ENCODE data around the gene TMEM53. TPM values are rescaled to one million over a fixed set of nuclear protein-coding genes. Genes with fewer than 3 reads are reported as not detected.

TMEM53 gene
- total RNA-seq: 10 to 100 TPM; 26.4 to 29.6 TPM

DNA sequence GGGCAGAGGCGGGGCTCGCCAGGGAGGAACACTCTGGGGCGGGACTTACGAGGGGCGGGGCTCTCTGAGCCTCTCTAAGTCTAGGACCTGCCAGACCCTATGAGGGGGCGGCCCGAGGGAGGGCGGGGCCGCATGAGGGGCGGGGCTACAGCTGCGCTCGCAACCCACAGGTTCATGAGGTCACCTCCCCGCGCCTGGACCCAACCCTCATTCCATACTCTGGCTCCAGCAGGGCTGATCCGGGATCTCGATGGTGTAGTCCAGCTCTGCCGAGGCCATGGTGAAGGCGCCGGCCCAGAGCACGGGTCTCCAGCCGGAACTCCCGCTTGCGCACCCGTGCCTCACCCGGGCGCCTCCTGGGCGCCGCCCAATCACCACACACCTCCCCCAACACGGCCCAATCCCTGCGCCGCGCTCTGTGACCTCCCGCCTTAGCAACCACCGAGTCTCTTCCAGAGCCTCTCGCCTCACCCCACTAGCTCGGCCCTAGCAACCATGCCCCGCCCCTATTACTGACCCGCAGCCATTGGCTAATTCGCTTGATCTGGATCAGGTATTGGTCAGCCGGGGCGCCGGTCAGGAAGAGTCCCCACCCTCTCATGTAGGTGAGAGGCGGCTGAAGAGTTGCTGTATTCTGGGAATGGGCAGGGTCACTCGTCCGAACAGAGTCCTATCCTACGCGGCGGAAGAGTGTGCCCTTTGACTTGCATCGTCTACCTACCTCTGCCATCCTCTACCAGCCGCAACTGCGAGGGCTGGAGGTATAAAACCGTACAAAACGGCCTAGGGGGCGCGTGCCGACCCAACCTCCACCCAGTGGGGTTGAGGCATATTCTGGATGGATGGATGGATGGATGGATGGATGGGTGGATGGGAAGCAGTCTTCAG, at the start of gene TMEM53, which contains the start of gene ARMH1:
Gene TMEM53 (minus strand): TSS at position 369 of the 888 bp plus-strand sequence. CDS start 90 bp downstream, at position 279.
Gene ARMH1 (plus strand): TSS at position 602 of the 888 bp plus-strand sequence. CDS start 14,984 bp downstream, outside the sequence.
- Histone ChIP-seq H3K9ac (ENCODE audit: low read depth in 2 of 2, low read length in 2 of 2) (peak within 1 kb of the TSS; percentile 70 to 79), H3K4me1 (peaks cover 14% of the 10 kb centered on the region), H3K36me3 (no peaks in the 10 kb centered on the region), H3K27ac (peak within 1 kb of the TSS; percentile 92), H3K9me3 (no peaks in the 10 kb centered on the region), H3K4me3 (peak within 1 kb of the TSS; percentile 43), H3K27me3 (no peaks in the 10 kb centered on the region)
- DNase-seq: peak; percentile 100
- intact Hi-C loops (cut with DNase I): no loop called here
- TF ChIP-seq, protein P1, sequence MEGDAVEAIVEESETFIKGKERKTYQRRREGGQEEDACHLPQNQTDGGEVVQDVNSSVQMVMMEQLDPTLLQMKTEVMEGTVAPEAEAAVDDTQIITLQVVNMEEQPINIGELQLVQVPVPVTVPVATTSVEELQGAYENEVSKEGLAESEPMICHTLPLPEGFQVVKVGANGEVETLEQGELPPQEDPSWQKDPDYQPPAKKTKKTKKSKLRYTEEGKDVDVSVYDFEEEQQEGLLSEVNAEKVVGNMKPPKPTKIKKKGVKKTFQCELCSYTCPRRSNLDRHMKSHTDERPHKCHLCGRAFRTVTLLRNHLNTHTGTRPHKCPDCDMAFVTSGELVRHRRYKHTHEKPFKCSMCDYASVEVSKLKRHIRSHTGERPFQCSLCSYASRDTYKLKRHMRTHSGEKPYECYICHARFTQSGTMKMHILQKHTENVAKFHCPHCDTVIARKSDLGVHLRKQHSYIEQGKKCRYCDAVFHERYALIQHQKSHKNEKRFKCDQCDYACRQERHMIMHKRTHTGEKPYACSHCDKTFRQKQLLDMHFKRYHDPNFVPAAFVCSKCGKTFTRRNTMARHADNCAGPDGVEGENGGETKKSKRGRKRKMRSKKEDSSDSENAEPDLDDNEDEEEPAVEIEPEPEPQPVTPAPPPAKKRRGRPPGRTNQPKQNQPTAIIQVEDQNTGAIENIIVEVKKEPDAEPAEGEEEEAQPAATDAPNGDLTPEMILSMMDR (IDR thresholded peaks at IDR 0.05): no peak

DNA sequence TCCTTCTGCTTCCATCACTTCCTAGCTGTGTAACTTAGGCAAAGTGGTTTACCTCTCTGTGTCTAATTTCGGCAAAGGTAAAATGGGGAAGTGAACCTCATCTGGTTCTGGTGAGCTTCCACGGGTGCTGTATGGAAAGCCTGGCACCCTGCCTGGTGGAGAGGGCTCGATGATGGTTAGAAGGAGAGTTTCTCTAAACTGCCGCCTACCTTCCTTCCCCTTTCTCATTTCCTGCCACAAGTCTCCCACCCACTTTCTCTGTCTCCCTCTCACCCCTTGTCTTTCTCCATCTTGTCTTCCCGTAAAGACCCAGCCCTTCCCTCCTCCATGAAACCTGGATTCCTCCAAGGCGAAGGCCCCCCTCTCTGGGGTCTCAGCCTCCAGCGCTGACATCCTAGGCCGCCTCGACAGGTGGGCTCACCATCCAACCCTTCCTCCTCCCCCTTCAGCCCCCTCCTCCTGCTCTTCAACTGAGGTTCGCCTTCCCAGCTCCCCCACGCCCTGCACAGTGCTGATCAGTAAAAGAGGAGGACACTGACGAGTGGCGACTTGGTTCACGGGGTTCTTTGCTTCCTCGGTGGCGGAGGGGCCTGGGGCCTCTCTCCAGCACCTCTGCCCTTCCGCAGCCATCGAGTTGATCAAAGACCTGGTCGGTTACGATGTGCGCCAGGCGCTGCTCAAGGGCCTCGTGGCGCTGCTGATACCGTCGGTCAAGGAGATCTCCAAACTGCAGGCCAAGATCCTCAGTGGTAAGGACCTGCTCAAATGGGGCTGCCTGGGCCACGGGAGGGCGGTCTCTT, 49.4 kb upstream of the TMEM53 start:
- H3K36me3 ChIP-seq: no peaks in the 10 kb centered on the region
- no peak overlapping the region for H3K4me3 ChIP-seq
- H3K4me1 ChIP-seq: no peaks in the 10 kb centered on the region
- DNase-seq: no peak
- intact Hi-C loops (cut with DNase I): no loop called here
- H3K9ac ChIP-seq (ENCODE audit: low read depth in 2 of 2, low read length in 2 of 2): peak overlapping the region in 1 of 2 donors; percentile 12
- H3K9me3 ChIP-seq: no peaks in the 10 kb centered on the region
- TF ChIP-seq, protein P1 (IDR thresholded peaks at IDR 0.05): no peak
- no peaks in the 10 kb centered on the region for H3K27me3 ChIP-seq
- H3K27ac ChIP-seq: no peak overlapping the region

DNA sequence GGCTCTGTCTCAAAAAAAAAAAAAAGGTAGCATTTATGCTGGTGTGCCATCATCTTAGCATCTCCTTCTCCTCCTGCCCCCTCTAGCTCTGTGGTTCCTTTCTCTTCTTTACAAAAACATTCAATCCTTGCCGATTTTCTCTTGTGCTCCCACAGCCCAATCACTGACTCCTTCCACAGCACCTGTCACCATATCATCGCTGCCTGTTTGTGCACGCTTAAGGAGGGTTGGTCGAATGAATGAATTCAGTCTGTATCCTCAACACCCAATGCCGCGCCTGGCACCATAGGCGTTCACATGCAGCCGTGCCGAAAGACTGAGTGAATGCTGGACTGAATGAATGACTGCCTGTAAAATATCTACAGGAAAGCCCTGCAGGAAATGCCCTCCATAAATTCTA, 48.8 kb upstream of the TMEM53 start:
- intact Hi-C loops (cut with DNase I): no loop called here
- Histone ChIP-seq H3K9ac (ENCODE audit: low read depth in 2 of 2, low read length in 2 of 2) (no peak overlapping the region), H3K27me3 (no peaks in the 10 kb centered on the region), H3K4me3 (no peak overlapping the region), H3K4me1 (no peaks in the 10 kb centered on the region), H3K27ac (no peak overlapping the region), H3K36me3 (no peaks in the 10 kb centered on the region), H3K9me3 (no peaks in the 10 kb centered on the region)
- no peak for DNase-seq
- TF ChIP-seq, protein P1 (IDR thresholded peaks at IDR 0.05): no peak

DNA sequence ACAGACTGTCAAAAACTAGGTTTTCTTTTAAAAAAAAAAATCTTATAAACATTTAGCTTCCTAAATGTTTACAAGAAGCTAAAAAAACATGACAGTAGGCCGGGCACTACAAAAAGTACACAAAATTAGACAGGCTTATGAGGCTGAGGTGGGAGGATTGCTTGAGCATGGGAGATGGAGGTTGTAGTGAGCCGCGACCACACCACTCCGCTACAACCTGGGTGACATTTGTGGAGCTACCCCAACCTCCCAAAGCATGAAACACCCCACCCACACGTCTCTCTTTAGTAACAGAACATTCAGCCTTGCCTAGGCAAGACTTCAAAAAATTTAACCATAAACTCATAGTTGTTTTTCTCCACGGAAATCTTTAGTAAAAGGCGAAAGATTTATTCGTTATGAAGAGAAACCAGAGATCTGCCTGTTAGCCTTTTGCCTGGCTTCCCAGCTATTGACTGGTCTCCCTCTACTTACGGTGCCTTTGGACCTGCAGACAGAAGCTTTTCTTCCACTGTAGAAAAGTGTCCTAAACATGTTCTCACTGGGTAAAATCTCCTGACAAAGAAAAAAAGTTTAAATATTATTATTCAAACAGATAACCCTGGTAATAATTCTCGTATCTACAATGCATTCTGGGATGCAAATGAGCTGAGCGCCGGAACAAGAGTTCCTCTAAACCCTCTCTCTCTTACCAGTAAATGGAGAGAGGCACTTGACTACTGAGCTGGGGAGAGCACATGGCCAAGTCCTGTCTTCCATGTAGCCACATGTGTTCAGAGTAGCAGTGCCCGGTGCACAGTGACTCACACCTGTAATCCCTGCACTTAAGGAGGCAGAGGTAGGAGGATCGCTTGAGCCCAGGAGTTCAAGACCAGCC, 47.4 kb upstream of the TMEM53 start:
- TF ChIP-seq, protein P1 (IDR thresholded peaks at IDR 0.05): no peak
- H3K9me3 ChIP-seq: no peaks in the 10 kb centered on the region
- H3K27ac ChIP-seq: peak overlapping the region; percentile 22
- no peak overlapping the region for H3K9ac ChIP-seq (ENCODE audit: low read depth in 2 of 2, low read length in 2 of 2)
- no peaks in the 10 kb centered on the region for H3K36me3 ChIP-seq
- H3K27me3 ChIP-seq: no peaks in the 10 kb centered on the region
- no peak overlapping the region for H3K4me3 ChIP-seq
- no peak for DNase-seq
- H3K4me1 ChIP-seq: no peaks in the 10 kb centered on the region
- intact Hi-C loops (cut with DNase I): no loop called here

DNA sequence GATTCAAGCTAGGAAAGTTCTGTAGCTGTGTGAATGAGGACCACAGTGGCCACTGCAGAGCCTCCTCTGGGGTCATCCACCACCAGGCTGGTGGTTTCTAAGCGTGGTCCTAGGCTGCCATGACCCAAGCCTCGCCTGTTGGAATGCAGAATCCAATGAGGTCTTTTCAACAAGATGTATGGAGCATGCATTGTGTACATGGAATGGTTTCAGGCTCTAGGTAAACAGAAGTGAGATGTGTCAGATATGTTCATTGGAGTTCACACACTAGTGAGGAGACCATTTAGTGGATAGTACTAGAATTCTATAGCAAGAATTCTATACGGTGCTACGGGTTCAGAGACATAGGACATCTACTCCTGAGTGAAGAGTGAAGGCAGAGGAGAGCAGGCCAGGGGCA, 46.0 kb upstream of the TMEM53 start:
- Histone ChIP-seq H3K27ac (no peak overlapping the region), H3K36me3 (no peaks in the 10 kb centered on the region), H3K9me3 (no peaks in the 10 kb centered on the region), H3K9ac (ENCODE audit: low read depth in 2 of 2, low read length in 2 of 2) (no peak overlapping the region), H3K27me3 (no peaks in the 10 kb centered on the region), H3K4me1 (no peaks in the 10 kb centered on the region), H3K4me3 (no peak overlapping the region)
- DNase-seq: no peak
- TF ChIP-seq, protein P1 (IDR thresholded peaks at IDR 0.05): no peak
- intact Hi-C loops (cut with DNase I): no loop called here
